HG03066 (cell line): ENCODE results near the gene SPRR2G.
"Not testable (repeated sequence)": the region's sequence is repeated elsewhere in the genome, so short reads cannot be mapped to it uniquely, and the experiment has no call there.

Experiments used
- ATAC-seq: cut with Tn5 transposase; IDR thresholded peaks from one replicate; pipeline ENCODE4 v1.9.1; 2021; ENCODE audit warnings: low read depth; ENCODE audit not compliant: unreplicated experiment

The SPRR2G gene

DNA sequence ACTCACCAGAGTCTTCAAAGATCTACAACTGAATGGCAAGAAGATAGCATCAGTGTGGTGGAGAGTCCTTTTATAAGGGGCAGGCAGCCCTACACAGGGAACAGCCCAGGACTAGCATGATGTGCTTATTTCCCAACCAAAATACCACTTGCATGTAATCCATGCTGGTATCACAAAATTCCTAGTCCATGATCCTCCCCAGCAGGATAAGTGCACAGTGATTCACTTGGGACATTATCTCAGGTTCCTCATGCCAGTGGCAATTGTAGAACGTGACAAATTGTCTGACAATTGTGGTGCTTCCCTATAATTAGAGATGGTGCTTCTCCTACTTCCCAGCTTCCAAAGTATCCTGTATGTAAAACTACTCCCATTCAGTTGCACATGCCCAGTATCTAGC is at the start of gene SPRR2G:
SPRR2G (minus strand) TSS at position 45 of the 400 bp plus-strand sequence. CDS start 780 bp downstream, outside the sequence.
- no peak for ATAC-seq

DNA sequence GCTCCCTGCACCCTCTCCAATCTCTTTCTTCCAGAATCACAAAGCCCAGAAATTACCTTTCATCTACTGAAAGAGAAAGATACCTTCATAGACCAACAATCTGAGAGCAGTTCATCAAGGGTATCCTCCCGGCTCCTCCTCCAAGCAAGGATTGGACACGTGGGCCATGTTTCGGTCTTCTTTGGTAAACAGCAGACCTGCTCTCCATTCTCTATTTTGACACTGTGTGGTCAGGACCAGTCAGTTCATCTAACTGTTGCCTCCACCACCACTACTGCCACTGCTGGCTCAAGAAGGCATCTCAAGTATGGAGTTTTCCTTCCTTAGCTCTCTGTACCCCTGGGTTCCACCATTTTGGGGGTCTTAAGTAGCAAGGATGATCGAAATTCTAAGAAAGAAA is 44.5 kb upstream of the SPRR2G start:
- ATAC-seq, result no peak

DNA sequence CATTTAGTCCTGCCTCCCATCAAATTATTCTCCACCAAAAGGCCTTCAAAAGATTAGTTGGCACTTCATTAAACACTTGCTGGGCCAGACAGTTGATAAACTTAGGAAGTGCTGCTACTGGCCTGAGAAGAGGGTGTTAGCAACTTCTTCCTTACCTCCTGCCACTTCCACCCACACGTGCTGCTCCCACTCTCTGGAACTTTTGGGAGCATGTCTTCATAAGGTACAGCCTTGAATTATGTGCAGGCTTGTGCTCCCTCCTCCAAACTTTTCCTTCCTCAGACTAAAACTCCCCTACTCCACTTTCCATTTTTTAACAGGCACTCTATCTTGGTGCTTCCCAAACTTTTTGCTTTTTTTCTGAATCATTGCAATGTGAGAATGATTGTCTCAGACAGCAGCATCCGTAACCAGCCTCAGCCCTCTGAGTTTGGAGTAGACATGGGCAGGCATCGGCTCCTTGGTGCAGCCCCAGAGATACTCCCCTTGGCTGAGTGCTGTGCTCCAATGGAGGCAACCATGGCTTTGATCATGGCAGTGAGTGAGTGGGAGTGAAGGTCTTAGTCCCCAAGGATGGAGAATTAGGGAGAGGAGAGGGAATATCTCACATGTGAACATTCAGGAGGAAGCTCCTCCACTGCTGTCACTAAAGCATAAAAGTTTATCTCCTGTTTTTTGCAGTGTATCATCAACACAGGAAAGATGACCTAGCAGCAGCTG is 43.8 kb upstream of the SPRR2G start:
- no peak for ATAC-seq

DNA sequence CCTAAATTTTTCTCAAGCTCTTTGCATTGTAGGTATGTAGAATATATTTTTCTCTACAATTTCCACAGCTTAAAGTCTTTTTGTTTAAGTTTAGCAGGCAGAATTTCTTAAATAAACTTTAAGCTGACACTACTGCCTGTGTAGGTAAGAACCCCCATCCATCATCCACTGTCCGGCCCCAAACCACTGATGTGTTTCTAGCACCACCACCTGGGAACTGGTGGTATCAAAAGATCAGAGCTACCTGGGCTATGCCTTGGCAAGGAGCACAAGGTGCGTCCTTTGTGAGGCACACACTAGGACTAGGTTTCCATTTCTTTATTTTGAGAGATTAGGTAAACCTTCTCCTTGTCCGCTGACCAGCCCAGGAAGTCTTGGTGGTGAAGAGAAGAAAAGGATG is 42.0 kb upstream of the SPRR2G start:
- no peak for ATAC-seq

DNA sequence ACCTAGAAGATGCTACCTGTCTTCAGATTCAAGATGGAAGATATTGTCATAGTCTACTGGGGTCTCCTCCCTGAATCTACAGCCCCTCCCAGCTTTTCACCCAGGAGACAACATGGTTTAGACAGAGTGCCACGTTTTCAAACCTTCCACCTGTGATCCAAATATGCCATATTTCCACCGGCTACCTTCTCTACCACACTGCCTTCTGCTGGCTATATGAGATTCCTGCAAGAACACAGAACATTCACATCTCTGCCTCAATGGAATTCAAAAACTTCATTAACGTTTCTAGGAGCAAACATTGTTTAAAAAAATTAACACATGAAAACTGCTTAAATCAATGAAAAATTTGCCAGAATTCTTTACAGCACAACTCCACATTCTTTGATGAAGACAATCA is 39.7 kb upstream of the SPRR2G start:
- no peak for ATAC-seq

DNA sequence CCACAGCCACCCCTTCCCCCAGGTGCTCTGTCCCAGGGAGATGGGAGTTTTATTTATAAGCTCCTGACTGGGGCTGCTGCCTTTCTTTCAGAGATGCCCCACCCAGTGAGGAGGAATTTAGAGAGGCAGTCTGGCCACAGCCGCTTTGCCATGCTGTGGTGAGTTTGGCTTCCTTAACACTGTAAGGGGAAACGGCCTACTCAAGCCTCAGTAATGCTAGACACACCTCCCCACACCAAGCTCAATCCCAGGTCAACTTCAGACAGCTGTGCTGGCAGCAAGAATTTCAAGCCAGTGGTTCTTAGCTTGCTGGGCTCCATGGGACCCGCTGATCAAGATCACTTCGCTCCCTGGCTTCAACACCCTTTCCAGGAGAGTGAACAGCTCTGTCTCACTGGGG is 37.6 kb upstream of the SPRR2G start:
- ATAC-seq, result not testable (repeated sequence)

DNA sequence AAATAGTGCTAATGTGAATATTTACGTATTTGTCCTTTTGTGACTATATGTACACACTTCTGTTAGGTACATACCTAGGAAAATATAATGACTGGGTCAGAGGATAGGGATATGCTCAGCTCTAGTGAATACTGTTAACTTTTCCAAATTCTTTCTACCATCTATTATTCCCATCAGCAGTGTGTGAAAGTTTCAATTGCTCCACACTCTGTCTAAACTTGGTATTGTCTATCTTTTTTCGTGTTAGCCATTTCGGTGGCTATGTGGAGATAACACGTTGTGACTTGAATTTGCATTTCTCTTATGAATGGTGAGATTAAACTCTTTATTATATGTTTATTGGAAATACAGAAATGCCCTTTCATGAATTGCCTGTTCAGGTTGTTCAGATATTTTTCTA is 29.9 kb upstream of the SPRR2G start:
- ATAC-seq, result no peak

DNA sequence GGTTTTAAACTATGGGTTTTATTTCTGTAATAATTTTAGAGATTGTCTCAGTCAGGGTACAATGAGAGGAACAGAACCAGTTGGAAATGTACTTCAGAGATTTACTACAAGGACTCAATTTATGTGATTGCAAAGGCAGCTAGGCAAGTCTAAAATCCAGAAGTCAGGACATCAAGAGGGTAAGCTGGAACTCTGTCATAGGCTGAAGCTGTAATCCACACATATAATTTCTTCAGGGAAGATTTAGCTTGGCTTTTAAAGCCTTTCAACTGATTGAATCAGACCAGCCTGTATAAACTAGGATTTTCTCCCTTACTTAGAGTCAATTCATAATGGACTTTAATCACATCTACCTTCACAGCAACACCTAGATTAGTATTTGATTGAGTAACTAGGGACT is 28.2 kb upstream of the SPRR2G start:
- no peak for ATAC-seq

DNA sequence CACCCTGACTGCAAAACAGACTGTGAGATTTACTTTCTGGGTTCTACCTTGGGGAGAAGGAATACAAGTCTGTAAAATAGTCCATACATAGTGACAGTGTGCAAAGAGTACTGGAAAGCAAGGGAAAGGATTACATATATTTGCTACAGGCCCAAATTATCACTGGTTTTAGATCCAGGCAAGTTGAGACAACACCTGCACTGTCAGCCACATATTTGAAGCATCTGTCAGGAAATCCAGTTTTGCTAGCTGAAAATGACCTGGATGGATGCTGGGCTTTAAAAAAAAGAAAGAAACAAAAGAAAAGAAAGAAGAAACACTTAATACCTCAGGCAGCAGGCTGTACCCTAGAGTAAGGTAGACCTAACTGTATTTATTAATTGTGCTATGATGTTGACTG is 23.9 kb upstream of the SPRR2G start:
- ATAC-seq, result no peak

DNA sequence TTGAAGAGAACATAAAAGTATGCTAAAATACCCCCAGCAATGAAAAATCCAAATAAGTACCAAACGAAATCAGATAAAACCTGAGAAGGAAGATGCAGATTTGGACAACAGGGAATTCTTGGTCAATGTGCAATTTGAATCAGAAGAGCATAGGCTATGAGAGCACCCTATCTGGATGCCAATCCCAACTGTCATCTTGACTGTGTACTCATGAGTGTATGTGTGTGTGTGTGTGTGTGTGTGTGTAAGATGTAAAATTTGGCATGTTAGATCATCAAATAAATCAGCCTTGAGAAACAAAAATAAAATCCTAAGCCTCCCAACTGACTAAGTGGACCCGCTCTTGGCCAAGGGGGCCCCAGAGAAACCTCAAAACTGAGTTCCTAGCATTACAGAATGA is 18.0 kb upstream of the SPRR2G start:
- no peak for ATAC-seq

DNA sequence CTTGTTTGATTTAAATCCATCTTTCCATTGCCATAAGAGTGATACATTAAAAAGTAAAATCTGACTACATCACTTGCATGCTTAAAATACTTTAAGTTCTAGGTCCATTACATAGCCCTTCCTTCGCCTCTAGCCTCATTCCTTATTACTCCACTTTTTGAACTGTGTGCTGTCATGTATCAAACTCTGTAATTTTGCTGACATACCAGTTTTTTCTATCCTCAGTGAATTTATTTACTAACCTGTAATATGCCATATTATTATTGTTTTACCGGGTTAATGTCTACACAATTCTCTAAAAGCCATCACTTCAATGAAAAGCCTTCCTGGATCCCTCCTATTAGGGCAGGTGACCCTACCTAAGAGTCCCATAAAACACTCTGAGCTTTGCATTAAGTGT is 4.9 kb upstream of the SPRR2G start:
- ATAC-seq, result no peak

DNA sequence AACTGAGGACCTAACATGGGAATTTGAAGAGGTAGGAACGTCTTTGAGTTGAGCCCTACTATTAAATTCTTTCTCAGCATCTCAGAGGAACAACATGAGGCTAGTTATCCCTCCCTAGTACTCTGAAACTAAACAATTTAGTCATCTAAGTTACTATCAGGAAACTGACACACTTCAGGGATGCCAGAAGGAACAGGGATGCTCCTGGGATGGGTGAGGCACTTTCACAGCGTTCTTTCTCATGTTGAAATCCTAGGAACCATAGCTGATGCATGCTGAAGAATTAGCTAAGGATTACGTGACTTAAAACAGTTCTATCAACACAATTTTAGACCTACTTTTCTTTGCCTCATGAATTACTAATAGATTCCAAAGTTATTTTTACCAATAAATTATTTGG is 1.8 kb upstream of the SPRR2G start:
- no peak for ATAC-seq

DNA sequence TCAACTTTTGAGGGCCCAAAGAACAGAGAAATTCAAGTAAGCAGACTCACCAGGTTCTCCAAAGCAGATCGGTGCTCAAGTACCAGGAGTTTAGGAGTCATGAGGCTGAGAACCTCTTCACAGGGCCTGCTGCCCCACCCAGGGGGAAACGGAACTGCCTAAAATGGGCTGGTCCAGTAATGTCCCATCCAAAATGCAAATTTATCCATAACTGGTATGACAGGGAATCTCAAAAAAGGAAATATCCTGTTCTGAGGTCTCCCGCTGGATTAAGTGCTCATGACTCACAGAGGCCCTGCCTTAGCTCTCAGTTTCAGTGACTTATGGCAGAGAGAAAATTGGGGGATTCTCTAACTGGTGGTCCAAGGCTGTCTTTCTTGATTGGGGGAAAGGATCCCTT is 9.3 kb downstream of the SPRR2G start:
- no peak for ATAC-seq

DNA sequence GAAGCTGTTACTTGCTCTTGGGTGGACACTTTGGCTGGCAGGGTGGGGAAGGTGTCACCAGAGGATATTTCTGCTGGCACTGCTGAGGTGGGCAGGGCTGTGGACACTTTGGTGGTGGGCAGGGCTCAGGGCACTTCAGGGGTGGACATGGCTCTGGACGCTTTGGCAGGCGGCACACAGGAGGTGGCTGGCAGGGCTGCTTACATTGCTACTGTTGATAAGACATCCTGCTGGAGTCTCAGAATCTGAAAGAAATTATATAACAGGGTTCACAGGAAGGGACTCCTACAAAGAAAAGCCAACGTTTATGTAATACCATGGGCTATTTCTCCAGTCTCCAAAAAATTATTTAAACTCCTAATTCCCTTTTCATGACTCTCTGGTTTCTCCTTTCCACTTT is 10.2 kb downstream of the SPRR2G start:
- ATAC-seq, result no peak

DNA sequence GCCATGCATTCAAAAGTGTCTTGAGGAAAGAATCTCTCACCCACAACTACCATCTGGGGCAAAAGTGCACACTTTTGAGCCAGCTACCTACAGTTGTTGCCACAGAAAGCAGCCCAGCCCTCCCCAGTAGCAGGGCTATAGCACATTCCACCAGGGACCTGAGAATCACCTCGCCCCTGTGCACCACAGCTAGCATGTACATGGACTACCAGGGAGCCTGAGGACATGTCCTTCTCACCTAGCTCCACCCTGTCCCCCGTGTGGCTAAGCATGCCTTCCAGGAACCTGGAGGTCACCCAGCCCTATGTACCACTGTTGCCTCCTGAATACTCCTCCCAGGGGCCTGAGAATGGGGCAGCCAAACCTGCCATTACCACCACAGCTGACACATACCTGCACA is 16.9 kb downstream of the SPRR2G start:
- no peak for ATAC-seq

DNA sequence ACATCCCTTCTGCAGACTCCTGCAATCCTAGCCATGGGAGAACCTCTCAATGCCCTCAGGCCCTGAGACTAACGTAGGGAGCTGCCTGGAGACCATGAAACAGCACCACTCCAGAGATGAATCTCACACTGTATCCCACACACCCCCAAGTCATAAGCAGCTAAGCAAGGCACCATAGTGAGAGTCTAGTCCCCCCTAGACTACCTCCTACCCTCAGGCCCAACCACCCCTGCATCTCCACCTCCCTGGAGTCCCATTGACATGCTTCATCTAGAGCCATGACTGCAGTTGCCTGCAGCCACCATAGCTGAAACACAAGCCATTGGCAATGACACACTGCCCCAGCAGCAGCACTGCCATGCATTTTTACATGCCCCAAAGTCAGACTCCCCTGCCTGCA is 17.4 kb downstream of the SPRR2G start:
- no peak for ATAC-seq

DNA sequence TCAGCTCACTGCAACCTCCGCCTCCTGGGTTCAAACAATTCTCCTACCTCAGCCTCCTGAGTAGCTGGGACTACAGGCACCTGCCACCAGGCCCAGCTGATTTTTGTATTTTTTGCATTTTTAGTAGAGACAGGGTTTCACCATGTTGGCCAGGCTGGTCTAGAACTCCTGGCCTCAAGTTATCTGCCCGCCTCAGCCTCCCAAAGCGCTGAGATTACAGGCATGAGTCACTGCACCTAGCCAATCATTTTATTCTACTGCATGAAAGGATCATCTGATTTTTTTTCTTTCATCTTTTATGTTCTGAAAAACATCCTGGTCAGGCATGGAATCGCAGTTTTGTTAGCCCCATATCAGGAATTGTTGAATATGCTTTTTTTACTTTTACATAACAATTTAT is 22.0 kb downstream of the SPRR2G start:
- ATAC-seq, result not testable (repeated sequence)

DNA sequence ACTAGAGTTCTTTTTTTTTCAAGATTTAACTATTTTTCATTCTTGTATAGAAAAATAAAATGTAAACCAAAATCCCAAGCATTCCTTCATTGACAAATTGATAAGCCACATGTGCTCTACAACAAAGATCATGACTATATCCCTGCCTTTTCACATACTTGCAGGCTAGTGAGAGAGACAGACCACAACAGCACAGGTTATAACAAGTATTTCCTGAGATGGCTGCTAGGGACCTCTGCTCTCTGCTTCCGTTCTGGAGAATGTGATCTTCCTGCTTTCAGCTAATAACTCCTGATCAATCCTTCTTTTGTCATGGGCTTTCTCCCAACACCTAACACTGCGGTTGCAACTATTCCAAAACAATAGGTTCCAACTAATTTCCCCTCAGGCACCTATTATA is 23.4 kb downstream of the SPRR2G start:
- ATAC-seq, result no peak

DNA sequence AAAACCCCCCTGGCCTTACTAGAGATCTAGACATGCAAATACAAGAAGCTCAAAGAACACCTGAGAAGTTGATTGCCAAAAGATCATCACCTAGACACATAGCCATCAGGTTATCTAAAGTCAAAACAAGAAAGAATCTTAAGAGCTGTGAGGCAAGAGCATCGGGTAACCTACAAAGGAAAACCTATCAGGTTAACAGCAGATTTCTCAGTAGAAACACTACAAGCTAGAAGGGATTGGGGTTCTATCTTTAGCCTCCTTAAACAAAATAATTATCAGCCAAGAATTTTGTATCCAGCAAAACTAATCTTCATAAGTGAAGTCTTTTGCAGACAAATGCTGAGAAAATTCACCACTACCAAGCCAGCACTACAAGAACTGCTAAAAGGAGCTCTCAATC is 25.2 kb downstream of the SPRR2G start:
- no peak for ATAC-seq

DNA sequence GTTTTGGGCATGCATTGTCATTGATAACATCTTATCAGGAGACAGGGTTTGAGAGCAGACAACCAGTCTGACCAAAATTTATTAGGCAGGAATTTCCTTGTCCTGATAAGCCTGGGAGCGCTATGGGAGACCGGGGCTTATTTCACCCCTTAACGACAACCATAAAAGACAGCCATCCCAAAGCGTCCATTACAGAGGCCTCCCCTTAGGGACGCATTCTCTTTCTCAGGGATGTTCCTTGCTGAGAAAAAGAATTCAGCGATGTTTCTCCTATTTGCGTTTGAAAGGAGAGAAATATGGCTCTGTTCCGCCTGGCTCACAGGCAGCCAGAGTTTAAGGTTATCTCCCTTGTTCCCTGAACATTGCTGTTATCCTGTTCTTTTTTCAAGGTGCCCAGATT is 26.9 kb downstream of the SPRR2G start:
- not testable (repeated sequence) for ATAC-seq

DNA sequence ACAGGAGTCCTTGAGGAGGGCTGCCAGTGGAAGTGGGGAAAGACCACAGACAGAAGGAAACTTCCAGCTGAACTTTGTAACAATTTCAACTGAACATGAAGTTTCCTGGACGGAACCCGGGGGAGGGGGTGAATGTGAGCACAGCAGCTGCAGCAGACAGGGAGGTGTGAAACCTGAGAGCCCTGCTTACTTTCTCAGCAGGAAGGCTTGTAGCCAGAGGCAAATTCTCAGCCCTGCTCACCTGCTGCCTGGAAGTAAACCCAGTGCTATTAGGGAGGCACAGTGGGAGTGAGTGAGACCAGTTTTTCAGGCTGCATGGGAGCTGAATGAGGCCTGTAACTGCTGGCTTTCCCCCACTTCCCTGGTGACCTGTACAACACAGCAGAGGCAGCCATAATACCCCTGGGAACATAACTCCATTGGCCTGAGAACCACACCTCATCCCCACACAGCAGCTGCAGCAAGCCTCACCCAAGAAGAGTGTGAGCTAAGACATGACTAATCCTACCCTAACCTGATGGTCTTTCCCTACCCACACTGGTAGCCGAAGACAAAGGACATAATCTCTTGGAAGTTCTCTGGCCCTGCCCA is 27.8 kb downstream of the SPRR2G start:
- ATAC-seq, result no peak

DNA sequence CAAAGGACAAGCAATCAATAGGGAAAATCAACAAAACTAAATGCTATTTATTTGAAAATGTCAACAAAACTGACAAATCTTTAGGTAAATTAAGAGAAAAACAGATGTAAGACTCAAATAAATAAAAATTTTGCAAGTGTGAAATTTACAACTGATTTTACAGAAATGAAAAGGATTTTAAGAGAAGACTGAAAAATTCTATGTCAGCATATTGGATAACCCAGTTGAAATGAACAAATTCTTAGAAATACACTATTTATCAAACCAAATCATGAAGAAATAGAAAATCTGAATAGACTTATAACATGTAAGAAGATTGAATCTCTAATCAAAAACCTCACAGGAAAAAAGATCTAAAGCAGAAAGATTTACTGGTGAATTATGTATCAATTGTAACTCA is 29.7 kb downstream of the SPRR2G start:
- no peak for ATAC-seq
